Endothelial cell of umbilical vein (primary cell): ENCODE results near the gene CCDC194.

Experiments
- EZH2 ChIP-seq: IDR thresholded peaks from 2 replicates; pipeline ENCODE4 v1.6.1; 2012; ENCODE audit warnings: borderline replicate concordance, low read depth, mild to moderate bottlenecking, moderate library complexity, low read length, inconsistent platforms; ENCODE audit not compliant: severe bottlenecking
- GATA2 ChIP-seq: IDR thresholded peaks from 2 replicates; pipeline ENCODE4 v1.7.0; 2011; ENCODE audit warnings: low read depth, mild to moderate bottlenecking, moderate library complexity, mixed read lengths, low read length; ENCODE audit not compliant: insufficient read length, insufficient read depth
- JUN ChIP-seq: IDR thresholded peaks from 2 replicates; pipeline ENCODE4 v1.6.1; 2011; ENCODE audit warnings: borderline replicate concordance, low read depth; ENCODE audit not compliant: insufficient read length, insufficient read depth
- MAX ChIP-seq: IDR thresholded peaks from 2 replicates; pipeline ENCODE4 v1.6.1; 2011; ENCODE audit not compliant: insufficient read depth, insufficient read length
- MYC ChIP-seq: IDR thresholded peaks from one replicate; pipeline ENCODE4 v1.6.1; 2011; ENCODE audit warnings: mild to moderate bottlenecking, low read depth, low read length
- POLR2A ChIP-seq: IDR thresholded peaks from 2 replicates; pipeline ENCODE4 v1.6.1; 2012; ENCODE audit warnings: low read depth, mild to moderate bottlenecking, control low read depth, low read length
- POLR2AphosphoS5 ChIP-seq: IDR thresholded peaks from 2 replicates; pipeline ENCODE4 v1.6.1; 2012; ENCODE audit warnings: low read depth, mild to moderate bottlenecking, control low read depth, low read length, moderate library complexity; ENCODE audit not compliant: insufficient read depth
- TF ChIP-seq, protein P1 (sequence below), 2 donors: IDR thresholded peaks; 1 replicate in 1 of 2; 2 replicates in 1 of 2; pipeline ENCODE4 v1.5.1; 2011; ENCODE audit warnings: low read length in 2 of 2, mild to moderate bottlenecking in 2 of 2, moderate library complexity in 2 of 2, control low read depth in 1 of 2, inconsistent platforms in 1 of 2, low read depth in 1 of 2; ENCODE audit not compliant: insufficient read depth in 1 of 2; ENCODE audit errors: extremely low read depth in 1 of 2

- TF ChIP-seq, protein P1, sequence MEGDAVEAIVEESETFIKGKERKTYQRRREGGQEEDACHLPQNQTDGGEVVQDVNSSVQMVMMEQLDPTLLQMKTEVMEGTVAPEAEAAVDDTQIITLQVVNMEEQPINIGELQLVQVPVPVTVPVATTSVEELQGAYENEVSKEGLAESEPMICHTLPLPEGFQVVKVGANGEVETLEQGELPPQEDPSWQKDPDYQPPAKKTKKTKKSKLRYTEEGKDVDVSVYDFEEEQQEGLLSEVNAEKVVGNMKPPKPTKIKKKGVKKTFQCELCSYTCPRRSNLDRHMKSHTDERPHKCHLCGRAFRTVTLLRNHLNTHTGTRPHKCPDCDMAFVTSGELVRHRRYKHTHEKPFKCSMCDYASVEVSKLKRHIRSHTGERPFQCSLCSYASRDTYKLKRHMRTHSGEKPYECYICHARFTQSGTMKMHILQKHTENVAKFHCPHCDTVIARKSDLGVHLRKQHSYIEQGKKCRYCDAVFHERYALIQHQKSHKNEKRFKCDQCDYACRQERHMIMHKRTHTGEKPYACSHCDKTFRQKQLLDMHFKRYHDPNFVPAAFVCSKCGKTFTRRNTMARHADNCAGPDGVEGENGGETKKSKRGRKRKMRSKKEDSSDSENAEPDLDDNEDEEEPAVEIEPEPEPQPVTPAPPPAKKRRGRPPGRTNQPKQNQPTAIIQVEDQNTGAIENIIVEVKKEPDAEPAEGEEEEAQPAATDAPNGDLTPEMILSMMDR (IDR thresholded peaks at IDR 0.05; ENCODE audit: extremely low read depth in 1 of 2, insufficient read depth in 1 of 2, low read depth in 1 of 2, low read length in 2 of 2), result no peak
- TF ChIP-seq EZH2 (no peak), POLR2A (no peak), GATA2 (no peak), MAX (no peak), POLR2AphosphoS5 (peak; percentile 10), JUN (no peak), MYC (no peak)
These were observed at the start of gene CCDC194 for GRCh38 chr19:17393914-17394313.
